GM21515 (cell line): Measurements from ENCODE around the gene FOXD4L1.
"Not testable (repeated sequence)": the region's sequence is repeated elsewhere in the genome, so short reads cannot be mapped to it uniquely, and the experiment has no call there.

Experiments used
- ATAC-seq: cut with Tn5 transposase; IDR thresholded peaks from one replicate; pipeline ENCODE4 v1.9.1; 2021; ENCODE audit not compliant: unreplicated experiment

Gene FOXD4L1

GRCh38 chr2:113524986-113525385 lies 26.5 kb downstream of the FOXD4L1 start:
- ATAC-seq = not testable (repeated sequence)

GRCh38 chr2:113527350-113528045 lies 29.0 kb downstream of the FOXD4L1 start:
- ATAC-seq = peak; percentile 86

- not testable (repeated sequence) for ATAC-seq
These were observed 29.7 kb downstream of the FOXD4L1 start for GRCh38 chr2:113528126-113528525.

- ATAC-seq = not testable (repeated sequence)
These were observed 30.4 kb downstream of the FOXD4L1 start for GRCh38 chr2:113528904-113529303.

- ATAC-seq = not testable (repeated sequence)
These were observed 34.5 kb downstream of the FOXD4L1 start for GRCh38 chr2:113532991-113533390.

- ATAC-seq = not testable (repeated sequence)
These were observed 38.1 kb downstream of the FOXD4L1 start for GRCh38 chr2:113536573-113536972.

GRCh38 chr2:113540834-113541203 lies 42.4 kb downstream of the FOXD4L1 start:
- ATAC-seq = not testable (repeated sequence)

- not testable (repeated sequence) for ATAC-seq
These were observed 42.9 kb downstream of the FOXD4L1 start for GRCh38 chr2:113541204-113541975.

GRCh38 chr2:113541976-113542485 lies 43.6 kb downstream of the FOXD4L1 start:
- ATAC-seq = not testable (repeated sequence)

- not testable (repeated sequence) for ATAC-seq
These were observed 44.1 kb downstream of the FOXD4L1 start for GRCh38 chr2:113542529-113542928.
